ENCODE data around the gene AGXT. TPM values are rescaled to one million over a fixed set of nuclear protein-coding genes. Genes with fewer than 3 reads are reported as not detected.

The AGXT gene
- total RNA-seq, 1 donor, result not detected

GRCh38 chr2:240851078-240851991, 17.3 kb upstream of the AGXT start:
- DNase-seq (ENCODE audit: low read depth), result peak; percentile 74
- peak; percentile 97 for TF ChIP-seq CTCF (IDR thresholded peaks at IDR 0.05; ENCODE audit: insufficient read depth, low read depth, low read length)

GRCh38 chr2:240852671-240853314, 15.8 kb upstream of the AGXT start:
- no peak for TF ChIP-seq CTCF (IDR thresholded peaks at IDR 0.05; ENCODE audit: insufficient read depth, low read depth, low read length)
- no peak overlapping the region for H3K4me3 ChIP-seq (ENCODE audit: low read depth, low read length)
- no peak for DNase-seq (ENCODE audit: low read depth)

More at GRCh38 chr2:240851078-240851991, 17.3 kb upstream of the AGXT start:
- no peak overlapping the region for H3K4me3 ChIP-seq (ENCODE audit: low read depth, low read length)

- TF ChIP-seq CTCF (IDR thresholded peaks at IDR 0.05; ENCODE audit: insufficient read depth, low read depth, low read length), result no peak
- no peak for DNase-seq (ENCODE audit: low read depth)
- no peak overlapping the region for H3K4me3 ChIP-seq (ENCODE audit: low read depth, low read length)
Measured at GRCh38 chr2:240855670-240856069, 13.0 kb upstream of the AGXT start.

GRCh38 chr2:240856151-240856980, 12.3 kb upstream of the AGXT start:
- TF ChIP-seq CTCF (IDR thresholded peaks at IDR 0.05; ENCODE audit: insufficient read depth, low read depth, low read length), result no peak
- H3K4me3 ChIP-seq (ENCODE audit: low read depth, low read length), result no peak overlapping the region
- DNase-seq (ENCODE audit: low read depth), result no peak

- TF ChIP-seq CTCF (IDR thresholded peaks at IDR 0.05; ENCODE audit: insufficient read depth, low read depth, low read length), result no peak
- no peak overlapping the region for H3K4me3 ChIP-seq (ENCODE audit: low read depth, low read length)
- DNase-seq (ENCODE audit: low read depth), result no peak
Measured at GRCh38 chr2:240857039-240858008, 11.3 kb upstream of the AGXT start.

All from fibroblast of villous mesenchyme (primary cell).